ENCODE results near the gene HSPH1.
"Not testable (repeated sequence)": the region's sequence is repeated elsewhere in the genome, so short reads cannot be mapped to it uniquely, and the experiment has no call there.

The HSPH1 gene

GRCh38 chr13:31177813-31178495, 16.2 kb upstream of the HSPH1 start:
- DNase-seq (ENCODE audit: low spot score); FAIRE-seq: not testable (repeated sequence)

GRCh38 chr13:31175847-31176532, 14.3 kb upstream of the HSPH1 start:
- FAIRE-seq: no peak

GRCh38 chr13:31174018-31174417, 12.3 kb upstream of the HSPH1 start:
- FAIRE-seq (no peak), DNase-seq (ENCODE audit: low spot score) (no peak)

More at GRCh38 chr13:31175847-31176532, 14.3 kb upstream of the HSPH1 start:
- no peak for DNase-seq (ENCODE audit: low spot score)

GRCh38 chr13:31172535-31172934, 10.8 kb upstream of the HSPH1 start:
- DNase-seq (ENCODE audit: low spot score) (peak; percentile 92), FAIRE-seq (peak; percentile 90)

- no peak for FAIRE-seq
- DNase-seq (ENCODE audit: low spot score): peak; percentile 70
These were observed 10.3 kb upstream of the HSPH1 start for GRCh38 chr13:31172001-31172400.

GRCh38 chr13:31168736-31169135, 7.0 kb upstream of the HSPH1 start:
- DNase-seq (ENCODE audit: low spot score): no peak
- no peak for FAIRE-seq

- no peak for FAIRE-seq
- no peak for DNase-seq (ENCODE audit: low spot score)
These were observed 6.5 kb upstream of the HSPH1 start for GRCh38 chr13:31168166-31168565.

- FAIRE-seq (peak; percentile 70), DNase-seq (ENCODE audit: low spot score) (peak; percentile 34)
These were observed 5.8 kb upstream of the HSPH1 start for GRCh38 chr13:31167490-31167889.

GRCh38 chr13:31166591-31166990, 4.9 kb upstream of the HSPH1 start:
- FAIRE-seq (no peak), DNase-seq (ENCODE audit: low spot score) (peak; percentile 31)

- FAIRE-seq (peak; percentile 22), DNase-seq (ENCODE audit: low spot score) (peak; percentile 91)
These were observed 676 bp upstream of the HSPH1 start for GRCh38 chr13:31162151-31163008.

GRCh38 chr13:31160857-31161556, 697 bp downstream of the HSPH1 start:
- DNase-seq (ENCODE audit: low spot score) (peak; percentile 37), FAIRE-seq (no peak)

GRCh38 chr13:31159306-31159705, 2.4 kb downstream of the HSPH1 start:
- FAIRE-seq: no peak
- no peak for DNase-seq (ENCODE audit: low spot score)

- DNase-seq (ENCODE audit: low spot score) (no peak), FAIRE-seq (no peak)
These were observed 6.8 kb downstream of the HSPH1 start for GRCh38 chr13:31154939-31155338.

GRCh38 chr13:31151837-31152236, 9.9 kb downstream of the HSPH1 start:
- no peak for FAIRE-seq
- no peak for DNase-seq (ENCODE audit: low spot score)

GRCh38 chr13:31150315-31150985, 11.3 kb downstream of the HSPH1 start:
- DNase-seq (ENCODE audit: low spot score) (no peak), FAIRE-seq (no peak)

GRCh38 chr13:31149604-31150003, 12.1 kb downstream of the HSPH1 start:
- FAIRE-seq (no peak), DNase-seq (ENCODE audit: low spot score) (no peak)

GRCh38 chr13:31145417-31145816, 16.3 kb downstream of the HSPH1 start:
- no peak for DNase-seq (ENCODE audit: low spot score)
- no peak for FAIRE-seq

- no peak for DNase-seq (ENCODE audit: low spot score)
- no peak for FAIRE-seq
These were observed 23.2 kb downstream of the HSPH1 start for GRCh38 chr13:31138515-31138914.

GRCh38 chr13:31136724-31137123, 25.0 kb downstream of the HSPH1 start:
- no peak for DNase-seq (ENCODE audit: low spot score)
- no peak for FAIRE-seq

GRCh38 chr13:31134039-31134711, 27.5 kb downstream of the HSPH1 start:
- DNase-seq (ENCODE audit: low spot score) (no peak), FAIRE-seq (no peak)
